Pancreas (tissue), 10 donors: ENCODE data around the gene ZNF575. TPM values are rescaled to one million over a fixed set of nuclear protein-coding genes. Genes with fewer than 3 reads are reported as not detected.

Experiments used
- ATAC-seq, 4 donors: fragments of 200-7000 bp; cut with Tn5 transposase; one replicate each; pipeline versions ENCODE4 v1.8.0 to v1.9.1; 2020; ENCODE audit warnings: mild to moderate bottlenecking in 4 of 4, moderate library complexity in 4 of 4
- DNase-seq, 6 donors: peaks; one replicate each; pipeline ENCODE4 v3.0.0-alpha.2; 2020
- FAIRE-seq: peaks from 2 replicates; lab custom pipeline; 2012; peaks lifted over from hg19 to GRCh38; lab: Jason Lieb, UNC
- H3K27ac ChIP-seq, 4 donors: fragments of 200-600 bp; sonication (generic); 1 replicate in 3 of 4; 2 replicates in 1 of 4; pipeline versions ENCODE4 v1.5.0 to v1.8.0; 2020
- H3K27me3 ChIP-seq, 4 donors: fragments of 200-600 bp; one replicate each; pipeline ENCODE4 v1.8.0; 2021
- H3K36me3 ChIP-seq, 3 donors: fragments of 200-600 bp; sonication (generic) in 1 of 3; one replicate each; pipeline versions ENCODE4 v1.5.0 to v1.8.0; 2020 to 2021
- H3K4me1 ChIP-seq, 3 donors: fragments of 200-600 bp; one replicate each; pipeline ENCODE4 v1.8.0; 2021
- H3K4me3 ChIP-seq, 4 donors: fragments of 200-600 bp; sonication (generic) in 2 of 4; one replicate each; pipeline versions ENCODE4 v1.5.0 to v1.8.0; 2020 to 2021
- H3K9me3 ChIP-seq, 4 donors: fragments of 200-600 bp; one replicate each; pipeline ENCODE4 v1.8.0; 2021
- WGBS, 2 donors: extraction: QIAGEN DNeasy Blood & Tissue Kit; methylation state at CpG; one replicate each; pipeline ENCODE4 v1.1.7; 2013; 5-methylcytosine and 5-hydroxymethylcytosine counted together
- intact Hi-C, 3 donors: fragments of 100-400 bp; cut with DNase I; formaldehyde crosslinking; loops; one replicate each; pipeline versions ENCODE4 v1.11.1 to v1.14.2; 2022
- polyA plus RNA-seq, 2 donors: library from polyadenylated mRNA; stranded (reverse); fragments of 200-250 nt; gene quantifications; one replicate each; pipeline ENCODE4 v1.2.3, GENCODE V29; 2013
- total RNA-seq, 6 donors: library from RNA; stranded (reverse); fragmentation: NEBNext Ultra II Directional in 4 of 6; extraction: Animal tissue kit (Norgen Biotek cat#: 25700) in 4 of 6; gene quantifications; one replicate each; pipeline versions ENCODE4 v1.2.1 to v1.2.4, GENCODE V29; 2021 to 2023
- TF ChIP-seq, protein P1 (sequence below), 4 donors: fragments of 200-600 bp; sonication (generic) in 3 of 4; IDR thresholded peaks; one replicate each; pipeline versions ENCODE4 v1.5.0 to v1.8.0; 2021; ENCODE audit warnings: antibody characterized with exemption in 4 of 4
- donor health status: healthy with polysubstance abuse.
- donor health status: DM: no; HTN: no; CAD: no; lungs with moderate emphysema.
- donor health status: DM: no; HTN: no; CAD: no.
- donor health status: control.
- donor health status: control.
- donor health status: Bipolar disorder and iron deficiency.
- donor health status: DM: yes; HTN: yes; CAD: no.
- donor health status: DM: no; HTN: no; CAD: no.
- donor health status: DM: no; HTN: no; CAD: no.
- donor health status: DM: yes; HTN: yes; CAD: no.

ZNF575 gene
- total and polyA plus RNA-seq, 8 donors: 0.79 to 1.3 (median 1.2) TPM

DNA sequence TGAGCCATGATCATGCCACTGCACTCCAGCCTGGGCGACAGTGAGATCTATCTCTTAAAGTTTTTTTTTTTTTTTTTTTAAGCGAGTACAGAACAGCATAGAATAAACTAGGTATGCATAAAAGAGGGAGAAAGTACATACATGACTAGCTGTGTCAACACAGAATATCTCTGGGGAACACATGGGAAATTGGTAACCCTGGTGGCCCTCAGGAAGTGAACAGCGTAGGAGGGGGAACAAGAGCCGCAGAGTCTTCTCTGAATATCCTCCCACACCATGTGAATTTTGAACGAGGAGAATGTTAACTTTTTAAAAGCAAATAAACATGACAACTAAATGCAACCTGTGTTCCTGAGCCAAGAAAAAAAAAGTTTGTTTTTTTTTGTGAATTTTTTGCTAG lies 43.7 kb upstream of the ZNF575 start:
- intact Hi-C loops: no loop called here
- Histone ChIP-seq H3K4me1 (no peaks in the 10 kb centered on the region), H3K36me3 (no peaks in the 10 kb centered on the region), H3K4me3 (no peak overlapping the region), H3K9me3 (no peaks in the 10 kb centered on the region), H3K27ac (no peak overlapping the region), H3K27me3 (no peaks in the 10 kb centered on the region)
- DNase-seq (no peak), FAIRE-seq (no peak), ATAC-seq (peak in 1 of 4 donors; percentile 18)
- 65 to 70% methylated on average over 5 of the region's 5 CpGs for WGBS, 2 donors
- TF ChIP-seq, protein P1, sequence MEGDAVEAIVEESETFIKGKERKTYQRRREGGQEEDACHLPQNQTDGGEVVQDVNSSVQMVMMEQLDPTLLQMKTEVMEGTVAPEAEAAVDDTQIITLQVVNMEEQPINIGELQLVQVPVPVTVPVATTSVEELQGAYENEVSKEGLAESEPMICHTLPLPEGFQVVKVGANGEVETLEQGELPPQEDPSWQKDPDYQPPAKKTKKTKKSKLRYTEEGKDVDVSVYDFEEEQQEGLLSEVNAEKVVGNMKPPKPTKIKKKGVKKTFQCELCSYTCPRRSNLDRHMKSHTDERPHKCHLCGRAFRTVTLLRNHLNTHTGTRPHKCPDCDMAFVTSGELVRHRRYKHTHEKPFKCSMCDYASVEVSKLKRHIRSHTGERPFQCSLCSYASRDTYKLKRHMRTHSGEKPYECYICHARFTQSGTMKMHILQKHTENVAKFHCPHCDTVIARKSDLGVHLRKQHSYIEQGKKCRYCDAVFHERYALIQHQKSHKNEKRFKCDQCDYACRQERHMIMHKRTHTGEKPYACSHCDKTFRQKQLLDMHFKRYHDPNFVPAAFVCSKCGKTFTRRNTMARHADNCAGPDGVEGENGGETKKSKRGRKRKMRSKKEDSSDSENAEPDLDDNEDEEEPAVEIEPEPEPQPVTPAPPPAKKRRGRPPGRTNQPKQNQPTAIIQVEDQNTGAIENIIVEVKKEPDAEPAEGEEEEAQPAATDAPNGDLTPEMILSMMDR (IDR thresholded peaks at IDR 0.05): no peak

DNA sequence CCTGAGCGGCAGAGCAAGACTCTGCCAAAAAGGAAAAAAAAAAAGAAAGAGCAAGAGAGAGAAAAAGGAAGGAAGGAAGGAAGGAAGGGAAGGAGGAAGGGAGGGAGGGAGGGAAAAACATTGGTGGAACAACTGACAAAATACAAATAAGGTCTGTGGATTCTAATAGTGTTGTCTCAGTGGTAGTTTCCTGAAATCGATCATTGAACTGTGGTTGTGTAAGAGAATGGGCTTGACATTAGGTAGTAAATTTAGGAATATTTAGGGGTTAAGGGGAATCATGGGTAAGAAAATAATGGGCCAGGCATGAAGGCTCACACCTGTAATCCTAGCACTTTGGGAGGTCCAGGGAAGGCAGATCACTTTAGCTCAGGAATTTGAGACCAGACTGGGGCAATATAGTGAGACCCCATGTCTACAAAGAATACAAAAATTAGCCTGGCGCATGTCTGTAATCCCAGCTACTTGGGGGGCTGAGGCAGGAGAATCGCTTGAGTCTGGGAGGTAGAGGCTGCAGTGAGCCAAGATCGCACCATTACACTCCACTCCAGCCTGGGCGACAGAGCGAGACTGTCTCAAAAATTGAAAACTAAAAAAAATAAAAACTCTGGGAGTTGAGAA lies 42.9 kb upstream of the ZNF575 start:
- TF ChIP-seq, protein P1 (IDR thresholded peaks at IDR 0.05): no peak
- intact Hi-C loops: no loop called here
- Histone ChIP-seq H3K4me3 (no peak overlapping the region), H3K27ac (no peak overlapping the region), H3K36me3 (no peaks in the 10 kb centered on the region), H3K9me3 (no peaks in the 10 kb centered on the region), H3K4me1 (no peaks in the 10 kb centered on the region), H3K27me3 (no peaks in the 10 kb centered on the region)
- FAIRE-seq: no peak
- WGBS, 2 donors: 94 to 95% methylated on average over 7 of the region's 7 CpGs
- no peak for DNase-seq
- no peak for ATAC-seq

DNA sequence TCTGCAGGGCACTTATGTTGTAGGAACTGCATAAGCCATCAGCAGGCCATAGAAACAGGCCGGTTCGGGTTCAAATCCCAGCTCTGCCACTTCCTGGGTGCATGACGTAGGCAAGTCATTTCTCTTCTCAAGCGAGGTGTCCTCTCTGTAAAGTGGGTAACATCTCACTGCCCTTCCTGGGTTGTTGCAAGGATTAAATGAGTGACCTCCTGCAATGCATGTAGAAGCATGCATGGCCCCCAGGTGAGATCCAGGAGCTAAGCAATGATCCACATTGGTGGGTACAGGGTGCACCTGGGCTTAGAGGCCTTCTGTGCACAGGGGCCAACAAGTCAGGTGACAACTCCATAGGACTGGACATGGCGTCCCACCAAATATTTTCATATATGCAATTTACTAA lies 42.2 kb upstream of the ZNF575 start:
- H3K4me1 ChIP-seq: no peaks in the 10 kb centered on the region
- TF ChIP-seq, protein P1 (IDR thresholded peaks at IDR 0.05): no peak
- intact Hi-C loops: no loop called here
- WGBS, 2 donors: 83 to 91% methylated on average over 5 of the region's 5 CpGs
- H3K27ac ChIP-seq: no peak overlapping the region
- peaks cover 0 to 5% (median 0%) of the 10 kb centered on the region in 3 donors for H3K36me3 ChIP-seq
- DNase-seq (no peak), ATAC-seq (no peak), FAIRE-seq (no peak)
- H3K9me3 ChIP-seq: no peaks in the 10 kb centered on the region
- no peak overlapping the region for H3K4me3 ChIP-seq
- no peaks in the 10 kb centered on the region for H3K27me3 ChIP-seq

DNA sequence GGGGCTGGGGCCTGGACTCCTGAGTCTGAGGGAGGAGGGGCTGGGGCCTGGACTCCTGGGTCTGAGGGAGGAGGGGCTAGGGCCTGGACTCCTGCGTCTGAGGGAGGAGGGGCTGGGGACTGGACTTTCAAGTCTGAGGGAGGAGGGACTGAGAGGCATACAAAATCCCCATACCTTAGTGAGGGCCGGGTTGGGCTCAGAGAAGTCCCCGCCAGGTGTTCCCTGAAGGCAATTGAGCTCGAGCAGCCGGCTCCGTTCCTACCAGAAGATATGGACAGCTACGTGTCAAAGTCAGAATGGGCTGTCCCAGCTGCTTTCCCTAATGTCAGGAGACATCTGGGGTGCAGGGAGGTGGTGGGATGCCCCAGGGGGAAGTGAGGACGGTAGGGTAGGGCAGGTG lies 37.9 kb upstream of the ZNF575 start:
- no peaks in the 10 kb centered on the region for H3K4me1 ChIP-seq
- no peak overlapping the region for H3K4me3 ChIP-seq
- WGBS, 2 donors: 85% methylated on average over 7 to 8 of the region's 8 CpGs
- intact Hi-C loops: no loop called here
- DNase-seq (no peak), FAIRE-seq (no peak), ATAC-seq (no peak)
- H3K9me3 ChIP-seq: no peaks in the 10 kb centered on the region
- H3K27ac ChIP-seq: no peak overlapping the region
- no peaks in the 10 kb centered on the region for H3K27me3 ChIP-seq
- TF ChIP-seq, protein P1 (IDR thresholded peaks at IDR 0.05): no peak
- H3K36me3 ChIP-seq: peaks cover 0 to 5% (median 2%) of the 10 kb centered on the region in 3 donors

DNA sequence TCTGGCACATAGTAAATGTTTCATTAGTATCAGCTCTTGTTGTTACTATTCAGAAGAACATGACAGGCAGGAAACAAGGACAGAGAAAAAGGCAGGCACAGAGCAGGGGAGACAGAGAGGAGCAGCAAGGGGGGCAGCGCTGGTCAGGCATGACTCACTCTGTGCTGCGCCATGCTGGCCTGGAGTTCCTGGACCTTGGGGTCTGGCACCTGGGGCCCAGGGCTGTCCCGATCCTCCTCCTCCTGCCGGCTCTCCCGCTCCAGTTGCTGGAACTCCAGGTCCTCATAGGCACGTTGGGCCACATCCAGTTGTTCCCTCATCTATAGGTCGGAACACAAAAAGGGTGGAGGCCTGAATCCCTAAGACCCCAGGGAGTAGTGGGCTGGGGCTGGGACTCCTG lies 36.0 kb upstream of the ZNF575 start:
- H3K27ac ChIP-seq: no peak overlapping the region
- ATAC-seq (no peak), FAIRE-seq (no peak), DNase-seq (no peak)
- no peak overlapping the region for H3K4me3 ChIP-seq
- peaks cover 0 to 5% (median 2%) of the 10 kb centered on the region in 3 donors for H3K36me3 ChIP-seq
- H3K9me3 ChIP-seq: no peaks in the 10 kb centered on the region
- TF ChIP-seq, protein P1 (IDR thresholded peaks at IDR 0.05): no peak
- H3K4me1 ChIP-seq: no peaks in the 10 kb centered on the region
- intact Hi-C loops: no loop called here
- no peaks in the 10 kb centered on the region for H3K27me3 ChIP-seq
- 94 to 95% methylated on average over 7 of the region's 7 CpGs for WGBS, 2 donors
